WTC11 (cell line): Measurements from ENCODE around the gene BBS12. TPM values are rescaled to one million over a fixed set of nuclear protein-coding genes. Genes with fewer than 3 reads are reported as not detected.
A peak's percentile ranks its signal among the peaks of the same experiment; 100 is the strongest.

Source experiments
- ATAC-seq: fragments of 200-7000 bp; cut with Tn5 transposase; 2 replicates; pipeline ENCODE4 v1.10.0; 2021; ENCODE audit warnings: mild to moderate bottlenecking, moderate library complexity
- Bru-seq: library from RNA; stranded (reverse); fragments of 400-500 nt; gene quantifications from one replicate; lab custom pipeline; 2021; lab: Mats Ljungman, UMichigan
- CTCF ChIA-PET: fragments of 300-600 bp; sonication (Branson Sonifier 250); formaldehyde crosslinking; loops from one replicate; lab custom pipeline; 2021; ENCODE audit warnings: antibody characterized with exemption; lab: Charles Lee
- POLR2A ChIA-PET: fragments of 350-600 bp; sonication (Branson Sonifier 250); formaldehyde crosslinking; loops from one replicate; lab custom pipeline; 2021; ENCODE audit warnings: antibody characterized with exemption; lab: Charles Lee
- DNase-seq: peaks from one replicate; pipeline ENCODE4 v3.0.0; 2021; ENCODE audit warnings: low spot score
- H3K27ac Mint-ChIP-seq: 2 replicates; pipeline ENCODE4 v1.8.0; 2021; ENCODE audit warnings: mixed read lengths
- H3K27me3 Mint-ChIP-seq: 2 replicates; pipeline ENCODE4 v1.8.0; 2021; ENCODE audit warnings: low read depth, mild to moderate bottlenecking, moderate library complexity, mixed read lengths
- H3K36me3 Mint-ChIP-seq: 2 replicates; pipeline ENCODE4 v1.8.0; 2021; ENCODE audit warnings: mixed read lengths
- H3K4me1 Mint-ChIP-seq: 2 replicates; pipeline ENCODE4 v1.8.0; 2022; ENCODE audit warnings: mixed read lengths
- H3K4me3 Mint-ChIP-seq: 2 replicates; pipeline ENCODE4 v1.8.0; 2021; ENCODE audit warnings: mild to moderate bottlenecking, moderate library complexity, mixed read lengths
- H3K9me3 Mint-ChIP-seq: 2 replicates; pipeline ENCODE4 v1.8.0; 2021; ENCODE audit warnings: mixed read lengths
- ATF1 ChIP-seq: sonication (generic); formaldehyde crosslinking; IDR thresholded peaks from 2 replicates; pipeline ENCODE4 v1.8.1; 2023; ENCODE audit warnings: mild to moderate bottlenecking, moderate library complexity, missing genetic modification reagents
- ELF4 ChIP-seq: sonication (generic); formaldehyde crosslinking; IDR thresholded peaks from 2 replicates; pipeline ENCODE4 v1.8.1; 2022; ENCODE audit warnings: low read depth, mild to moderate bottlenecking, moderate library complexity, missing genetic modification reagents
- GRHL2 ChIP-seq: fragments of 250-450 bp; sonication (Bioruptor Pico); IDR thresholded peaks from 2 replicates; pipeline ENCODE4 v1.8.0; 2022; ENCODE audit warnings: mild to moderate bottlenecking, moderate library complexity; ENCODE audit not compliant: insufficient replicate concordance, severe bottlenecking
- MYBL2 ChIP-seq: sonication (generic); formaldehyde crosslinking; IDR thresholded peaks from 2 replicates; pipeline ENCODE4 v1.8.1; 2023; ENCODE audit warnings: mild to moderate bottlenecking, moderate library complexity, missing genetic modification reagents
- NFYB ChIP-seq: sonication (generic); formaldehyde crosslinking; conservative IDR thresholded peaks from 2 replicates; pipeline ENCODE4 v1.8.0; 2022; ENCODE audit warnings: low read depth, missing genetic modification reagents
- NR3C1 ChIP-seq: sonication (generic); formaldehyde crosslinking; conservative IDR thresholded peaks from 2 replicates; pipeline ENCODE4 v1.8.1; 2023; ENCODE audit warnings: low read depth, mild to moderate bottlenecking, missing genetic modification reagents
- SP1 ChIP-seq: sonication (generic); formaldehyde crosslinking; conservative IDR thresholded peaks from 2 replicates; pipeline ENCODE4 v1.8.1; 2022; ENCODE audit warnings: missing genetic modification reagents
- TEAD1 ChIP-seq: sonication (generic); formaldehyde crosslinking; IDR thresholded peaks from 2 replicates; pipeline ENCODE4 v1.8.0; 2022; ENCODE audit warnings: mild to moderate bottlenecking, missing genetic modification reagents
- ZNF121 ChIP-seq: sonication (generic); formaldehyde crosslinking; IDR thresholded peaks from 2 replicates; pipeline ENCODE4 v1.8.0; 2023; ENCODE audit warnings: missing genetic modification reagents
- long read RNA-seq, 3 experiments: library from RNA in 1 of 3; library from capped mRNA in 1 of 3; library from polyadenylated mRNA in 1 of 3; unstranded in 2 of 3; stranded (forward) in 1 of 3; transcript quantifications; one replicate each; pipeline ENCODE4 v2.0.0, GENCODE V29; 2021
- total RNA-seq: library from RNA; stranded (reverse); gene quantifications from 3 replicates; pipeline ENCODE4 v1.2.3, GENCODE V29; 2021
- TF ChIP-seq, protein P1 (sequence below): fragments of 250-450 bp; sonication (Bioruptor Pico); conservative IDR thresholded peaks from 2 replicates; pipeline ENCODE4 v1.9.0; 2021; ENCODE audit warnings: mild to moderate bottlenecking
- TF ChIP-seq, protein P2 (sequence below): sonication (generic); formaldehyde crosslinking; conservative IDR thresholded peaks from 2 replicates; pipeline ENCODE4 v1.8.1; 2023; ENCODE audit warnings: mild to moderate bottlenecking, low read depth, missing genetic modification reagents, moderate library complexity
- TF ChIP-seq, protein P3 (sequence below): fragments of 250-450 bp; sonication (Bioruptor Pico); IDR thresholded peaks from 2 replicates; pipeline ENCODE4 v2.1.2; 2022; ENCODE audit warnings: mild to moderate bottlenecking, moderate library complexity
- TF ChIP-seq, protein P4 (sequence below): sonication (generic); formaldehyde crosslinking; IDR thresholded peaks from 2 replicates; pipeline ENCODE4 v1.8.0; 2022; ENCODE audit warnings: mild to moderate bottlenecking, missing genetic modification reagents

Gene BBS12
- total RNA-seq, result 2.1 to 2.7 TPM (median 2.3 TPM) in 3 replicates
- Bru-seq, nascent RNA, result percentile 64 among the genes with signal in this experiment
- long read RNA-seq, experiment 1, transcript BBS12-201 (2 exons, 3,244 nt), result major isoform, 16 of 18 reads
- long read RNA-seq, experiment 1, partial matches to known transcripts, result 0 of 18 reads
- long read RNA-seq, experiment 1, other reads (novel, unspliced or antisense), result 2 of 18 reads
- long read RNA-seq, experiment 2, partial matches to known transcripts, result 0 of 2 reads
- long read RNA-seq, experiment 2, other reads (novel, unspliced or antisense), result 0 of 2 reads
- long read RNA-seq, experiment 3, transcript BBS12-201 (2 exons, 3,244 nt), result major isoform, 14 of 15 reads
- long read RNA-seq, experiment 3, partial matches to known transcripts, result 0 of 15 reads
- long read RNA-seq, experiment 3, other reads (novel, unspliced or antisense), result 1 of 15 reads

DNA sequence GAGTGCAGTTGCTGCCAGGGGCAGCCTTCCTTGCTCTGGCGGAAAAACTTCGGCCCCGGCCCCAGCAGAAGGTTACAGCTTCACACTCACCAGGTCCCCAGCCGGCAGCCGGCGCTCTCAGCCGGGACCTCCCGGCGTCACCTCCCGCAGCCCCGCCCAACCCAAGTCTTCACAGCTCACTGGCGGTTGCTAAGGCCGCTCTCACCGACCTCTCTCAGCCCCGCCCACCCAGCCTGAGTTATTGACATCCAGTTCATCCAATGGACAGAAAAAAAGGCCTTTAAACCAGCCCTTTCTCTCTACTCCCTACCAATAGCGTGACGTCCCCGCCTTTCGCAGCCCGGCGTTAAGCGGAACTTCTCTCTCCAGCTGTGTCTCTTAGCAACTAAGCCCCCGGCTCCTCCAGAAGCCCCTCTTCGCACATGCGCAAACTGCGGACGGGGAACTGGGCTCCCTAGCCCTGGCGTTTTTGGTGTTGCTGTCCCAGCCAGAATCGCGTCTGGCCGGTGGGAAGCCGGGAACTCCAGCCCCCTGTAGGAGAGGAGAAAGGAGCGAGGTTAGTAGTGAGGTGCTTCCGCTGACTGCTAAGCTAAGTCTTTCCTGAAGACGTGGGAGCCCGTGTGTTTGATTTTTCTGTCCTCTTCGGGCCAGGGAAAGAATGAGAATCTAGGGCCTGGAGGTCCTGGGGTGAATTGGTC is at the start of gene BBS12:
BBS12 (plus strand) TSS at position 376 of the 698 bp plus-strand sequence. CDS start 9,189 bp downstream, outside the sequence.
- ATAC-seq, result peak; percentile 97
- Mint-ChIP-seq H3K36me3 (peaks cover 6% of the 10 kb centered on the region), H3K9me3 (peaks cover 7% of the 10 kb centered on the region), H3K27ac (peak within 1 kb of the TSS; percentile 96), H3K27me3 (no peaks in the 10 kb centered on the region), H3K4me3 (peak within 1 kb of the TSS; percentile 90), H3K4me1 (peaks cover 10% of the 10 kb centered on the region)
- TF ChIP-seq NR3C1 (no peak), SP1 (CRISPR knock-in tag) (peak; percentile 77), NFYB (CRISPR knock-in tag) (peak; percentile 91)
- TF ChIP-seq, protein P1, sequence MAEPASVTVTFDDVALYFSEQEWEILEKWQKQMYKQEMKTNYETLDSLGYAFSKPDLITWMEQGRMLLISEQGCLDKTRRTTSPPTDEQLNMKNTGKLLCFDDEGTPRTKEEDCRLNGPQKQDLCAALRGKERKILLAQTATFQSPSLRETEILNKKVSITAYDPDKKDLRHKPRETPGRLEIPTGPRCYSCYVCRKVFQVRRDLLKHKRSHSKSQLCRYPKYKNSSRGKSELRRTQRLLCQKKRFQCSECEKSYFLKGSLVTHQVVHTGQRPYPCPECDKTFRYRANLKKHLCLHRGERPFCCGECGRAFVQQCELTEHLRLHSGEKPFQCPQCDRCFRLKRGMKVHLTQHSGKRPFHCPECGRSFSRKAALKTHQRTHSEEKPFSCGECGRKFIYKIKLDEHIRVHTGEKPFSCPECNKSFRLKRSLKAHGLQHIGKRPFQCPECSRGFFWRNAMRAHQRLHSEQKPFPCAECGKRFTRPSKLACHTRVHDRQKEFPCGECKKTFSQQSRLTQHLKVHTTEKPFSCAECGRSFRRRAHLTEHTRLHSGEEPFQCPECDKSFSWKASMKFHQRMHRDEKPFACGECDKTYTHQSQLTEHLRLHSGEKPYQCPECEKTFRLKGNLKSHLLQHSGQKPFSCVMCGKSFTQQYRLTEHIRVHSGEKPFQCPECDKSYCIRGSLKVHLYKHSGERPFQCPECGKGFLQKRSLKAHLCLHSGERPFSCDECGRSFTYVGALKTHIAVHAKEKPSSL (CRISPR knock-in tag), result no peak
- DNase-seq, result peak; percentile 100
- ChIA-PET POLR2A (interaction anchor here (0.6 to 1.5 kb wide), 11 partner anchors 15 to 198 kb away, joined by 3 to 10 read pairs (median 4); partner anchors contain the start of gene NUDT6), CTCF (interaction anchor here (0.5 to 3.0 kb wide), 17 partner anchors 13 to 812 kb away, joined by 3 to 23 read pairs (median 4); partner anchors contain the start of gene NUDT6)

DNA sequence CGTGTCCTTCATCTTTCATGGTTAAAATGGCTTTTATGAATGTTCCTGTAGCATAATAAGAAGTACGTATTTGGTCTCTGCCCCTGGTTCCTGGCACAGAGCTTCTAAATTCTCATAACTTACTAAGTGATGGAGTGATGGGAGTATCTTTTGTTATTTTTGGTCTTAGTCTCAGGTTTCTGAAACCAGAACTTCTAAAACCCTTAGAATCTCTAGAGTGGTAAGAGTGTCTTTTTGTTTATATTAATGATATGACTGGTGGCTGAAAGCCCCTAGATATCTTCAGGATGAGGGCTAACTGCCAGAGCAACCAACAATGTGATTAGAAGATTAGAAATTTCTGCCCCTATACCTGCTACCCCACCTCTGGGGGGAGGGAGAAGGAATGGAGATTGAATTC is 45.8 kb upstream of the BBS12 start:
- peaks cover 23% of the 10 kb centered on the region for H3K9me3 Mint-ChIP-seq
- no peak overlapping the region for H3K4me3 Mint-ChIP-seq
- H3K4me1 Mint-ChIP-seq, result no peaks in the 10 kb centered on the region
- H3K27ac Mint-ChIP-seq, result no peak overlapping the region
- H3K36me3 Mint-ChIP-seq, result peaks cover 18% of the 10 kb centered on the region
- ATAC-seq (no peak), DNase-seq (no peak)
- TF ChIP-seq, protein P2, sequence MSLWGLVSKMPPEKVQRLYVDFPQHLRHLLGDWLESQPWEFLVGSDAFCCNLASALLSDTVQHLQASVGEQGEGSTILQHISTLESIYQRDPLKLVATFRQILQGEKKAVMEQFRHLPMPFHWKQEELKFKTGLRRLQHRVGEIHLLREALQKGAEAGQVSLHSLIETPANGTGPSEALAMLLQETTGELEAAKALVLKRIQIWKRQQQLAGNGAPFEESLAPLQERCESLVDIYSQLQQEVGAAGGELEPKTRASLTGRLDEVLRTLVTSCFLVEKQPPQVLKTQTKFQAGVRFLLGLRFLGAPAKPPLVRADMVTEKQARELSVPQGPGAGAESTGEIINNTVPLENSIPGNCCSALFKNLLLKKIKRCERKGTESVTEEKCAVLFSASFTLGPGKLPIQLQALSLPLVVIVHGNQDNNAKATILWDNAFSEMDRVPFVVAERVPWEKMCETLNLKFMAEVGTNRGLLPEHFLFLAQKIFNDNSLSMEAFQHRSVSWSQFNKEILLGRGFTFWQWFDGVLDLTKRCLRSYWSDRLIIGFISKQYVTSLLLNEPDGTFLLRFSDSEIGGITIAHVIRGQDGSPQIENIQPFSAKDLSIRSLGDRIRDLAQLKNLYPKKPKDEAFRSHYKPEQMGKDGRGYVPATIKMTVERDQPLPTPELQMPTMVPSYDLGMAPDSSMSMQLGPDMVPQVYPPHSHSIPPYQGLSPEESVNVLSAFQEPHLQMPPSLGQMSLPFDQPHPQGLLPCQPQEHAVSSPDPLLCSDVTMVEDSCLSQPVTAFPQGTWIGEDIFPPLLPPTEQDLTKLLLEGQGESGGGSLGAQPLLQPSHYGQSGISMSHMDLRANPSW (CRISPR knock-in tag), result no peak
- TF ChIP-seq TEAD1 (CRISPR knock-in tag) (no peak), ATF1 (CRISPR knock-in tag) (no peak), ZNF121 (CRISPR knock-in tag) (no peak), ELF4 (no peak), MYBL2 (CRISPR knock-in tag) (no peak), GRHL2 (CRISPR knock-in tag) (no peak)
- TF ChIP-seq, protein P3, sequence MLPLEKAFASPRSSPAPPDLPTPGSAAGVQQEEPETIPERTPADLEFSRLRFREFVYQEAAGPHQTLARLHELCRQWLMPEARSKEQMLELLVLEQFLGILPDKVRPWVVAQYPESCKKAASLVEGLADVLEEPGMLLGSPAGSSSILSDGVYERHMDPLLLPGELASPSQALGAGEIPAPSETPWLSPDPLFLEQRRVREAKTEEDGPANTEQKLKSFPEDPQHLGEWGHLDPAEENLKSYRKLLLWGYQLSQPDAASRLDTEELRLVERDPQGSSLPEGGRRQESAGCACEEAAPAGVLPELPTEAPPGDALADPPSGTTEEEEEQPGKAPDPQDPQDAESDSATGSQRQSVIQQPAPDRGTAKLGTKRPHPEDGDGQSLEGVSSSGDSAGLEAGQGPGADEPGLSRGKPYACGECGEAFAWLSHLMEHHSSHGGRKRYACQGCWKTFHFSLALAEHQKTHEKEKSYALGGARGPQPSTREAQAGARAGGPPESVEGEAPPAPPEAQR (CRISPR knock-in tag), result no peak
- TF ChIP-seq, protein P4, sequence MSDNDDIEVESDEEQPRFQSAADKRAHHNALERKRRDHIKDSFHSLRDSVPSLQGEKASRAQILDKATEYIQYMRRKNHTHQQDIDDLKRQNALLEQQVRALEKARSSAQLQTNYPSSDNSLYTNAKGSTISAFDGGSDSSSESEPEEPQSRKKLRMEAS (CRISPR knock-in tag), result no peak
- POLR2A ChIA-PET, result no interaction called here
- no peaks in the 10 kb centered on the region for H3K27me3 Mint-ChIP-seq
- CTCF ChIA-PET, result no interaction called here
